BE2C (cell line): Measurements from ENCODE around the gene SESN1.

Experiments used
- DNase-seq: peaks from one replicate; pipeline ENCODE4 v3.0.0-alpha.2; 2020
- H3K27me3 ChIP-seq: fragments of 250-450 bp; sonication (Bioruptor Pico); 2 replicates; pipeline ENCODE4 v1.5.1; 2020; ENCODE audit warnings: mild to moderate bottlenecking
- H3K36me3 ChIP-seq: fragments of 250-450 bp; sonication (Bioruptor Pico); 2 replicates; pipeline ENCODE4 v1.5.1; 2020; ENCODE audit warnings: mild to moderate bottlenecking
- H3K4me1 ChIP-seq: fragments of 250-450 bp; sonication (Bioruptor Pico); 2 replicates; pipeline ENCODE4 v1.5.1; 2020
- H3K4me3 ChIP-seq: 2 replicates; pipeline ENCODE4 v1.5.1; 2011; ENCODE audit warnings: low read depth, low read length
- H3K9me3 ChIP-seq: fragments of 250-450 bp; sonication (Bioruptor Pico); 2 replicates; pipeline ENCODE4 v1.5.1; 2020
- TF ChIP-seq, protein P1 (sequence below): IDR thresholded peaks from 2 replicates; pipeline ENCODE4 v1.5.1; 2012; ENCODE audit warnings: mild to moderate bottlenecking, low read depth, low read length

Gene SESN1

DNA sequence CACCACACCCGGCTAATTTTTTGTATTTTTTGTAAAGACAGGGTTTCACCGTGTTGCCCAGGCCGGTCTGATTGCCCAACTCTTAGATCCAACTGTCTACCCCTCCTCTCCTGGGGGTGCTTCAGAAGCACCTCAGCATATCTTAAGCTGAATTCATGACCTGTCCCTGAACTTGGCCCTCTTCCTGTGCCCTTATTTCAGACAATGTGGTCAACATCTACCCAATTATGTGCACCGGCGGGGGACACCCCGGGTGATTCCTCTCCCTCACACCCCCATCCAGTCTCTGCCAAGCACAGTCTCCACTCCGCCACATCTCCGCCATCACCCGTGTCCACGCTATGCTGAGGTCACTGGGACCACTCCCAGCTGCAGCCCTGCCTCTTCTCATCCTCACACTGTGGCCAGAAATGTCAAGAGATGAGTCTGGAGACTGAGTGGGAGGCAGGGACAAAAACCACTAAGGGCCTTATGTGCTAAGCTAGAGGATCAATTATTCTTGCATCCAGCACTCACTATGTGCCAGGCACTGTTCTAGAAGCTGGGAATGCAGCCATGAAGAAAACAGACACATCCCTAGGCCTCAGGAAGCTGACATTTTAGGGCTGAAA, 134.6 kb downstream of the SESN1 start:
- Histone ChIP-seq H3K27me3 (no peaks in the 10 kb centered on the region), H3K9me3 (no peaks in the 10 kb centered on the region), H3K4me1 (no peaks in the 10 kb centered on the region), H3K36me3 (no peaks in the 10 kb centered on the region), H3K4me3 (no peak overlapping the region)
- no peak for DNase-seq
- TF ChIP-seq, protein P1, sequence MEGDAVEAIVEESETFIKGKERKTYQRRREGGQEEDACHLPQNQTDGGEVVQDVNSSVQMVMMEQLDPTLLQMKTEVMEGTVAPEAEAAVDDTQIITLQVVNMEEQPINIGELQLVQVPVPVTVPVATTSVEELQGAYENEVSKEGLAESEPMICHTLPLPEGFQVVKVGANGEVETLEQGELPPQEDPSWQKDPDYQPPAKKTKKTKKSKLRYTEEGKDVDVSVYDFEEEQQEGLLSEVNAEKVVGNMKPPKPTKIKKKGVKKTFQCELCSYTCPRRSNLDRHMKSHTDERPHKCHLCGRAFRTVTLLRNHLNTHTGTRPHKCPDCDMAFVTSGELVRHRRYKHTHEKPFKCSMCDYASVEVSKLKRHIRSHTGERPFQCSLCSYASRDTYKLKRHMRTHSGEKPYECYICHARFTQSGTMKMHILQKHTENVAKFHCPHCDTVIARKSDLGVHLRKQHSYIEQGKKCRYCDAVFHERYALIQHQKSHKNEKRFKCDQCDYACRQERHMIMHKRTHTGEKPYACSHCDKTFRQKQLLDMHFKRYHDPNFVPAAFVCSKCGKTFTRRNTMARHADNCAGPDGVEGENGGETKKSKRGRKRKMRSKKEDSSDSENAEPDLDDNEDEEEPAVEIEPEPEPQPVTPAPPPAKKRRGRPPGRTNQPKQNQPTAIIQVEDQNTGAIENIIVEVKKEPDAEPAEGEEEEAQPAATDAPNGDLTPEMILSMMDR = no peak

DNA sequence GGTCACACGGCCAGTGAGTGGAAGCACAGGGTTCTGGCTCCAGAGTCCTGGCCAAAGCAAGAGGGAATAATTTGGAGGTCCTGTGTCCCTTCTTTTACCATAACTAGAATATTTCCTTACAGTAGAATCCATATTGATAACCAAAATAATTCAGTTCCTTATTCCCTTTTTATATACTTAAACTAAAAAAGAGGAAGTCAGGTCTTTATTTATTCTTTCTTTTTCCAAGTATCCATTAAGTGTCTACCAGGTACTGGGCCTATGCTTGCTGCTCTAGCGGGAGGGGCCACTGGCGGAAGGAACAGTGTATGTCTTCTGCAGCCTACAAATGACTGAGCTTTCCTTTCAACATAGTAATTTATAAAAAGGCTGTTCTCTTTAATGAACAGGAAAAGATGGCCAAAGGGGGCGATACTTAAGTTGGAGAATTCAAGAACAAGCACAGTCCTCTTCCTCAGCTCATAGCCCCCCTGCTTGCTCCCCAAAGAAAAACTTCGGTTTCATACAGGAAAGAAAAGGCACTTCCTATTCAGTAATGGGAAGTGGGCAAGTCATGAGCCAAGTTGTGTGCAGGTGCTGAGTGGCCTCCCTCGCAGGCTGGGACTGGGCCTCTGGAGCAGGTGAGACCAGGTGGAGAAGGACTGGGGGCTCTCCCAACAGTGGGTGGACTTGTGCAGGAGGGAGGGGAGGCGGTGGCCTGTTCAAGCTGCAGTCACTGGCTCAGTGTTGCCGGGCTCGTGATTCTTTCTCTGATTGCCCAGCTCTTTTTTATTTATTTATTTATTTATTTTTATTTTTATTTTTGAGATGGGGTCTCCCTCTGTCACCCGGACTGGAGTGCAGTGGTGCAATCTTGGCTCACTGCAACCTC, 135.5 kb downstream of the SESN1 start:
- H3K4me3 ChIP-seq = no peak overlapping the region
- no peaks in the 10 kb centered on the region for H3K36me3 ChIP-seq
- H3K9me3 ChIP-seq = no peaks in the 10 kb centered on the region
- no peaks in the 10 kb centered on the region for H3K27me3 ChIP-seq
- DNase-seq = no peak
- no peaks in the 10 kb centered on the region for H3K4me1 ChIP-seq
- TF ChIP-seq, protein P1 = no peak

DNA sequence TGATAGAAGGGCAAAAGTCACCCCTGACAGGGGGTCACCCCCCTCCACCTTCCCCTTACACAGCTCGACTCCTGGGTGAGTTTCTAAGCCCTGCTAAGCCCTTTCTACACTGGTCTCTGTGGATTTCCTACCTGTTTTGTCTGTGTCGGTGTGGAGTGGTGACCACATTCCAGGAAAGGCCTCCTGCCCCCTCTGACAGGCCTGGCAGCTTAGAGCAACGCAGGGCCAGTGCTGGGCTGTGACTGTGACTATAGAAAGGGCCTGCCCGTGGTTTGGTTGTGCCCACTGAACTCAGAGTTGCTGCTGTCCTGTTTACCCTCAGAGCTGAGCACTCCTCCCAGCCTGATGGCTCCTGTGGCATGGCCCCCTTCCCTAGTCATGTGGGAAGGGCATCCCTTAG, 137.4 kb downstream of the SESN1 start:
- Histone ChIP-seq H3K9me3 (no peaks in the 10 kb centered on the region), H3K36me3 (no peaks in the 10 kb centered on the region), H3K4me3 (no peak overlapping the region), H3K4me1 (peaks cover 2% of the 10 kb centered on the region), H3K27me3 (no peaks in the 10 kb centered on the region)
- no peak for DNase-seq
- TF ChIP-seq, protein P1 = no peak

DNA sequence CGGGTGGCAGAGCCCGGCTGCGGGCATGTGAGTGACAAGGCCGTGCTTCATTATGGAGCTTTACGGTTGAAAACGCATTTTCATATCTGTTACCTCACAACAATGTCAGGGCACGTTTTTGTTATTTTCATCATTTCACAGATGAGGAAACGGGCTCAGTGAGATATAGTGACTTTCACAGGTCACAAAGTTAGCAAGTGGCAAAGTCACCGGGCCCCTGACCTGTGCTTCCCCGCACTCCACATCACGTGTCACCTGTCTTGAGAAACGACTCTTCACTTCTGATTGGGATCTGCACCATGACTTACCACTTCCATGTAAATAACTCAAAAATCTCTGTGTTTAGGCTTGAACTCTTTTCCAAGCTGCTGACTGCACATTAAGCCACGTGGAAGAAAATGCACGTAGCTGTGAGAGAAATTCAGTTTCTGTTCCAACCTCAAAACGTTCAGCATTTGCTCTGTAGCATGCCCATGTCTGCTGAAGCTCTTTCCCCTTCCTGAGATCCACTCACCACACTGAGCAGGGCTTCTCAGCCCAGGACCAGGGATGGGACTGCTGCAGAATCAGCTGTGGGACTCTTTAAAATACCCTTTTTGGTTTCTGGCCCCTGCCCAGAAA, 139.2 kb downstream of the SESN1 start:
- Histone ChIP-seq H3K9me3 (no peaks in the 10 kb centered on the region), H3K4me1 (peaks cover 2% of the 10 kb centered on the region), H3K27me3 (no peaks in the 10 kb centered on the region), H3K36me3 (no peaks in the 10 kb centered on the region), H3K4me3 (no peak overlapping the region)
- DNase-seq = no peak
- TF ChIP-seq, protein P1 = no peak

DNA sequence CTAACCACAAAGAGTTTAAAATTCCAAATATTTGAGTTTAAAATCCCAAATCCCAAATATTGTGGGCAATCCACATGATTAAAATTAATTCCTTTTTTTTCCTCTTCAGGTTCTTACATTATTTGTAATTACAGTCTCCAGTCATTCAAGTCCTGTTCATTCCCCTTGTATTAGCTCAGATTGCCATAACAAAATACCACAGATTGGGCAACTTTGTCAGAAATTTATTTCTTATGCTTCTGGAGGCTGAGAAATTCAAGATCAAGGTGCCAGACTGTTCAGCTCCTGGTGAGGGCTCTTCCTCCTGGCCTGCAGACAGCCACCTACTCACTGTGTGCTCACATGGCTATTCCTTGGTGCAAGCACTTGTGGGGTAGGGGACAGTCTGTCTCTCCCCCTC, 141.0 kb downstream of the SESN1 start:
- H3K4me3 ChIP-seq = no peak overlapping the region
- TF ChIP-seq, protein P1 = no peak
- no peaks in the 10 kb centered on the region for H3K36me3 ChIP-seq
- no peaks in the 10 kb centered on the region for H3K9me3 ChIP-seq
- no peaks in the 10 kb centered on the region for H3K27me3 ChIP-seq
- DNase-seq = no peak
- peaks cover 10% of the 10 kb centered on the region for H3K4me1 ChIP-seq
